Adrenal gland (tissue), 5 donors: ENCODE data around the gene ECSCR.
"Not testable (repeated sequence)": the region's sequence is repeated elsewhere in the genome, so short reads cannot be mapped to it uniquely, and the experiment has no call there.

Source experiments
- POLR2A ChIP-seq, 2 donors: fragments of 450-650 bp; IDR thresholded peaks; one replicate each; pipeline ENCODE4 v1.6.1; 2017; ENCODE audit warnings: antibody characterized with exemption in 2 of 2, mild to moderate bottlenecking in 2 of 2, moderate library complexity in 1 of 2
- TF ChIP-seq, protein P1 (sequence below), 6 experiments: fragments of 450-650 bp in 4 of 6; fragments of 200-600 bp in 2 of 6; sonication (generic) in 1 of 6; IDR thresholded peaks; 1 replicate in 5 of 6; 2 replicates in 1 of 6; pipeline versions ENCODE4 v1.5.1 to v1.8.0; 2016 to 2021; ENCODE audit warnings: antibody characterized with exemption in 6 of 6, mild to moderate bottlenecking in 2 of 6, moderate library complexity in 1 of 6
- donor health status: DM: no; HTN: no; CAD: no.

DNA sequence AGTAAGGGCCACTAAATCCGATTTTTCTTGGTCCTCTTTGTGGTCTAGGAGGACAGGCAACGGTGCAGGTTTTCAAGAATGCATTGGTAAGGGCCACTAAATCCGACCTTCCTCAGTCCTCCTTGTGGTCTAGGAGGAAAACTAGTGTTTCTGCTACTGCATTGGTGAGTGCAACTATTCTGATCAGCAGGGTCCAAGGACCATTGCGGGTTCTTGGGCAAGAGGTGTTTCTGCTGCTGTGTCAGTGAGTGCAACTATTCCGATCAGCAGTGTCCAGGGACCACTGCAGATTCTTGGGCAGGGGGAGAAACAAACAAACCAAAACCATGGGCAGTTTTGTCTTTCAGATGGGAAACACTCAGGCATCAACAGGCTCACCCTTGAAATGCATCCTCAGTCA lies 42.2 kb upstream of the ECSCR start:
- TF ChIP-seq POLR2A (IDR thresholded peaks at IDR 0.05): not testable (repeated sequence)
- TF ChIP-seq, protein P1, sequence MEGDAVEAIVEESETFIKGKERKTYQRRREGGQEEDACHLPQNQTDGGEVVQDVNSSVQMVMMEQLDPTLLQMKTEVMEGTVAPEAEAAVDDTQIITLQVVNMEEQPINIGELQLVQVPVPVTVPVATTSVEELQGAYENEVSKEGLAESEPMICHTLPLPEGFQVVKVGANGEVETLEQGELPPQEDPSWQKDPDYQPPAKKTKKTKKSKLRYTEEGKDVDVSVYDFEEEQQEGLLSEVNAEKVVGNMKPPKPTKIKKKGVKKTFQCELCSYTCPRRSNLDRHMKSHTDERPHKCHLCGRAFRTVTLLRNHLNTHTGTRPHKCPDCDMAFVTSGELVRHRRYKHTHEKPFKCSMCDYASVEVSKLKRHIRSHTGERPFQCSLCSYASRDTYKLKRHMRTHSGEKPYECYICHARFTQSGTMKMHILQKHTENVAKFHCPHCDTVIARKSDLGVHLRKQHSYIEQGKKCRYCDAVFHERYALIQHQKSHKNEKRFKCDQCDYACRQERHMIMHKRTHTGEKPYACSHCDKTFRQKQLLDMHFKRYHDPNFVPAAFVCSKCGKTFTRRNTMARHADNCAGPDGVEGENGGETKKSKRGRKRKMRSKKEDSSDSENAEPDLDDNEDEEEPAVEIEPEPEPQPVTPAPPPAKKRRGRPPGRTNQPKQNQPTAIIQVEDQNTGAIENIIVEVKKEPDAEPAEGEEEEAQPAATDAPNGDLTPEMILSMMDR (IDR thresholded peaks at IDR 0.05): not testable (repeated sequence)
